Activated T-cell treated with anti-CD3 and anti-CD28 coated beads, Interleukin-2, amount 50 U/mL, for 48 hours (primary cell): ENCODE data around the gene GRIK4.
"Not testable (repeated sequence)": the region's sequence is repeated elsewhere in the genome, so short reads cannot be mapped to it uniquely, and the experiment has no call there.

Experiments
- DNase-seq, 2 experiments: peaks; one replicate each; pipeline ENCODE4 v3.0.0-alpha.2; 2020

Gene GRIK4

GRCh38 chr11:120511116-120511819 lies at the start of gene GRIK4:
TSS of gene GRIK4 (plus strand) at chr11:120511748. CDS start at chr11:120660319, 148,571 bp downstream.
- DNase-seq: peak; percentile 88 to 89

GRCh38 chr11:120462825-120463224 lies 48.7 kb upstream of the GRIK4 start:
- no peak for DNase-seq

- no peak for DNase-seq
Observed at GRCh38 chr11:120465921-120466534, 45.5 kb upstream of the GRIK4 start.

- no peak for DNase-seq
Observed at GRCh38 chr11:120467627-120468026, 43.9 kb upstream of the GRIK4 start.

GRCh38 chr11:120471131-120471530 lies 40.4 kb upstream of the GRIK4 start:
- DNase-seq: no peak

- DNase-seq: no peak
Observed at GRCh38 chr11:120471994-120472393, 39.6 kb upstream of the GRIK4 start.

- DNase-seq: no peak
Observed at GRCh38 chr11:120473503-120473902, 38.0 kb upstream of the GRIK4 start.

- no peak for DNase-seq
Observed at GRCh38 chr11:120482149-120482548, 29.4 kb upstream of the GRIK4 start.

GRCh38 chr11:120484722-120485121 lies 26.8 kb upstream of the GRIK4 start:
- no peak for DNase-seq

GRCh38 chr11:120486138-120486537 lies 25.4 kb upstream of the GRIK4 start:
- DNase-seq: no peak

- no peak for DNase-seq
Observed at GRCh38 chr11:120489799-120490198, 21.7 kb upstream of the GRIK4 start.

GRCh38 chr11:120492486-120492885 lies 19.1 kb upstream of the GRIK4 start:
- no peak for DNase-seq

- DNase-seq: no peak
Observed at GRCh38 chr11:120494595-120494994, 17.0 kb upstream of the GRIK4 start.

GRCh38 chr11:120499088-120499487 lies 12.5 kb upstream of the GRIK4 start:
- DNase-seq: no peak

GRCh38 chr11:120499859-120500258 lies 11.7 kb upstream of the GRIK4 start:
- no peak for DNase-seq

- no peak for DNase-seq
Observed at GRCh38 chr11:120500414-120501071, 11.0 kb upstream of the GRIK4 start.

- DNase-seq: no peak
Observed at GRCh38 chr11:120501440-120501839, 10.1 kb upstream of the GRIK4 start.

GRCh38 chr11:120501976-120502755 lies 9.4 kb upstream of the GRIK4 start:
- DNase-seq: no peak

- not testable (repeated sequence) for DNase-seq
Observed at GRCh38 chr11:120503529-120503928, 8.0 kb upstream of the GRIK4 start.

- no peak for DNase-seq
Observed at GRCh38 chr11:120505801-120506425, 5.6 kb upstream of the GRIK4 start.

GRCh38 chr11:120509346-120510053 lies 2.0 kb upstream of the GRIK4 start:
- DNase-seq: no peak
